Stimulated activated CD8-positive, alpha-beta memory T cell treated with anti-CD3 and anti-CD28 coated beads, Interleukin-4, amount 100 ng/mL, for 48 hours (primary cell): Measurements from ENCODE around the gene UNC13A.
A peak's percentile ranks its signal among the peaks of the same experiment; 100 is the strongest.

Experiments
- DNase-seq: peaks from one replicate; pipeline ENCODE4 v3.0.0-alpha.2; 2020

UNC13A gene

DNA sequence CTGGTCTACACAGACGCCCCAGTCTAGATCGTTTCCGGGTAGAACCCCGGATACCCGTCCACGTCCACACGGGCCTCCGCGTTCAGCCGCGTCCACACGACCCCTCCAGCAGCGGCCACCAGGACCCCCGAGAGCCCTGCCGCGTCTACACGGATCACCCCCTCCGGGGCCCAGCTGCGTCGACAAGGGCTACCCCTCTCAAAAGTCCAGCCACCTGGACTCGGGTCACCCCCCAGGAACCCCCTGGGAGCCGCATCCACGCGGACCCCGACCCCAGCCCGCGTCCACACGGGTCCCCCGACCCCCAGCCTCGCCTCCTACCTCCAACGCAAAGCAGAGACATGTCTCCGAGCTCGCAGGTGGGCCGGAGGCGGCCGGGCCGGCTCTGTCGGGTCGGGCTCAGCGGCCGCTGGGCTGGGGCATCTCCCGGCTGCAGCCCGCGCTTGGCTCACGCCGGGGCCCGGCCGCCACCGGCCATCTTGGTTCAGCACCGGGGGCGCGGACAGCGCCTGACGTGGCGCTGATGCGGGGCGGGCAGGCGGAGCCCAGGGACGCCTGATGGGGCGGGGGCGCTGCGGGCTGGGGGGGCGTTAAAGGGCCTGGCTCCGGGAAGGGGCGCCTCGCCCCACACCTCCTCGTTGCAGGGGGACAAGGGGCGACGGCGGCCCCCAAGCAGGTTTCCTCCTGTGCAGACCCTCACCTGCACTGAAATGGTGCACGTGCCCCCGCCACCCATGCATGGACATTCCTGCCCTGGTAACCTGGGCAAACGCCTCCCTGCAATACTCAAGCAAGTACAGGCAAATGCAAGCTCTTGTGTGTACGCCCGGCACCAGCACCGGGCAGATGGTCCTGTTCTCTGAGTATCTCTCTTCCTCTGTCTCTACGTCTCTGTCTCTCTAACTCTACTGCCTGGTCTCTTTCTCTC, at the start of gene UNC13A:
Gene UNC13A (minus strand): TSS at position 498 of the 928 bp plus-strand sequence. CDS start 155 bp downstream, at position 343.
- peak; percentile 71 for DNase-seq

DNA sequence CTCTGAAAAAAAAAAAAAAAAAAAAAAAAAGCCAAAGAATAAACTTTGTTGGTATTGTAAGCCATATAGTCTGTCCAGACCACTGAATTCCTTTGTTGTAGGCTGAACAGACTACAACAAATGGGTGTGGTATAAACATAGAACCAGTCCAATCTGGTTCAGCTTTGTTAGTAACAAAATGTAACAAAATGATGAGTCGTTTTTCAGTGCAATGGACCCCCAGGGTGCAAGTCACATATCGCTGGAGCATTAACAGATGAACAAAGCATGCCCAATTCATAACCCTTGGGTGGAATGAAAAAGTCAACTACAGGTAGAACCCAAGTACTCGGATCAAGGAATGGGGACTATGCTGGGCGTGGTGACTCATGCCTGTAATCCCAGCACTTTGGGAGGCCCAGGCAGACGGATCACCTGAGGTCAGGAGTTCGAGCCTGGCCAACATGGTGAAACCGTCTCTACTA, 49.6 kb upstream of the UNC13A start:
- no peak for DNase-seq

GRCh38 chr19:17735410-17735809, 47.3 kb upstream of the UNC13A start:
- no peak for DNase-seq

DNA sequence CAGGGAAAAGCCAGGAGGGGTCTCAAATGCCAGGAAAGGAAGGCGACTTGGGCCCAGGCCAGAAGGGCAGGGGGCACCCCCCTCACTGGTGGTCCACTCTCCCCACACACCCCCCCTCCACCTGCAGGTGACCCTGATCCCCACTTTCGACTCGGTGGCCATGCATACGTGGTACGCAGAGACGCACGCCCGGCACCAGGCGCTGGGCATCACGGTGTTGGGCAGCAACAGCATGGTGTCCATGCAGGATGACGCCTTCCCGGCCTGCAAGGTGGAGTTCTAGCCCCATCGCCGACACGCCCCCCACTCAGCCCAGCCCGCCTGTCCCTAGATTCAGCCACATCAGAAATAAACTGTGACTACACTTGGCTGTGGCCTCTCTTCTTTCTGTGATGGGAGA, 46.0 kb upstream of the UNC13A start:
- DNase-seq = no peak

DNA sequence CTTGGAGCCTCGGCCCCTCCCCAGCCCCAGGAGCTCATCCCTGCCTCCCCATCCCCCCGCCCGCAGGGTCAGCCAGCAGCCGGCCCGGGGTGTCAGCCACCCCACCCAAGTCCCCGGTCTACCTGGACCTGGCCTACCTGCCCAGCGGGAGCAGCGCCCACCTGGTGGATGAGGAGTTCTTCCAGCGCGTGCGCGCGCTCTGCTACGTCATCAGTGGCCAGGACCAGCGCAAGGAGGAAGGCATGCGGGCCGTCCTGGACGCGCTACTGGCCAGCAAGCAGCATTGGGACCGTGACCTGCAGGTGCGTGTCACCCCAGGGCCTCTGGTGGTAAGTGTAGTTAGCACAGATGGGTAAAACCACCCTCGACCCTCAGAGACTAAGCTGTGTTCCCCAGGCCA, 45.0 kb upstream of the UNC13A start:
- DNase-seq = no peak

DNA sequence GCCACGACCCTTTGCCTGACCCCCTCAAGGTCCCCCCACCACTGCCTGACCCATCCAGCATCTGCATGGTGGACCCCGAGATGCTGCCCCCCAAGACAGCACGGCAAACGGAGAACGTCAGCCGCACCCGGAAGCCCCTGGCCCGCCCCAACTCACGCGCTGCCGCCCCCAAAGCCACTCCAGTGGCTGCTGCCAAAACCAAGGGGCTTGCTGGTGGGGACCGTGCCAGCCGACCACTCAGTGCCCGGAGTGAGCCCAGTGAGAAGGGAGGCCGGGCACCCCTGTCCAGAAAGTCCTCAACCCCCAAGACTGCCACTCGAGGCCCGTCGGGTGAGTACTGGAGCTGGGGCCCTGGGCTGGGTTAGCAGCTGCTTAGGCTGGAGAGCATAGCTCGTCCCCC, 39.7 kb upstream of the UNC13A start:
- no peak for DNase-seq

GRCh38 chr19:17726964-17727773, 39.0 kb upstream of the UNC13A start:
- DNase-seq = no peak

- DNase-seq = no peak
These were observed 38.1 kb upstream of the UNC13A start for GRCh38 chr19:17726136-17726741.

- peak; percentile 49 for DNase-seq
These were observed 37.4 kb upstream of the UNC13A start for GRCh38 chr19:17725422-17726078.

DNA sequence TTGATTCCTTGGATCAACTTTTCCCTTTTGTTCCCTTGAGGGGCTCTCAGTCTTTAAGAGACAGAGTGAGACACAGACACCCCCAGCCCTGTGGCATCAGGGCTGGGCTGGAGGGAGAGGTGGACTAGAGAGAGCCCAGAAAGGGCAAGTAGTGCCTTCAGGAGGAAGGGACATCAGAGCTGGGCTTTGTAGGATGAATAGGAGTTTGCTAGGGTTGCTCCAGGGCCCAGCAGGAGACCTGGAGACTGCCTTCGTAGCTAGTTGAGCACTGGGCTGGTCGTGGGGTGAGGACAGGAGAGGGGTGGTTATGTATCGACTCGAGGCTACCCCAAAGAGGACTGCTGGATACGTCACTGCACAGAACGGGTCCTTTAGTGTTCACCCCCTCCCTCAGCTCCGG, 36.5 kb upstream of the UNC13A start:
- DNase-seq = no peak

DNA sequence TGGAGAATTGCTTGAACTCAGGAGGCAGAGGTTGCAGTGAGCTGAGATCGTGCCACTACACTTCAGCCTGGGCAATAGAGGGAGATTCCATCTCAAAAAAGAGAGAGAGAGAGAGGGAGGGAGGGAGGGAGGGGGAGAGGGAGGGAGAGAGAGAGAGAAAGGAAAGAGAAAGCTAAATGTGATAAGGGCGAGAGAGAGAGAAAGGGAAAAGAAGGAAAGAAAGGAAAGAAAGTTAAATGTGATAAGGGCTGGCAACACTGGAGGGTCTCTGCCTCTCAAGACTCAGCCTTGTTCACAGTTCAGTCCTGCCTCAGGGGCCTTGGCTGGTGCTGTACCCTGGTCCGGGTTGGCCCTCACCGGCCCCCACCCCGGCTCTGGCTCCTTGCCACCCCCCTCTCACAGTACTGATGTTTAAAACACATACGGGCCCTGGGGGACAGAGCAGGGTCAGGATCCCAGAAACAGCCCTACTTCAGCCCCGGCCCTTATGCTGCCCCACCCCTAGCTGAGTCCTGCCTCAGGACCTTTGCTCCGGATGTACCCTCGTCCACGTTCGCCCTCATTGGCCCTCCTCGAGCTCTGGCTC, 34.6 kb upstream of the UNC13A start:
- DNase-seq = no peak

DNA sequence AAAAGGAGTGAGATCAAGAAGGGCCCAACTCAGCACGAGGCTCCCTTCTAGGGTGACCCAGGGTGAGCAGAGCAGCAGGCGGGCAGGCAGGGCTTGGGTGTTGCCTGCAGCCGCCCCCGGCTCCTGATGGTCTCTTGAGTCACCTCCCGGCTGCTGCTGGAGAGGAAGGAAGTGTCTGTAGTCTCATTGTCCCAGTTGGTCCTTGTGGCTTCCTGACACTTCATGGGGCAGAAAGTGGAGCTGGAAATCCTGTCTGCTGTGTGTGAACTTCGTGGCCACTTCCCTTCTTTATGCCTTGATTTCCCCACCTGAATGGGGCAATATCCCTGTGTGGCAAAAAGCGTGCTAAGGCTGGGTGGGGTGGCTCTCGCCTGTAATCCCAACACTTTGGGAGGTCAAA, 33.7 kb upstream of the UNC13A start:
- DNase-seq = no peak

DNA sequence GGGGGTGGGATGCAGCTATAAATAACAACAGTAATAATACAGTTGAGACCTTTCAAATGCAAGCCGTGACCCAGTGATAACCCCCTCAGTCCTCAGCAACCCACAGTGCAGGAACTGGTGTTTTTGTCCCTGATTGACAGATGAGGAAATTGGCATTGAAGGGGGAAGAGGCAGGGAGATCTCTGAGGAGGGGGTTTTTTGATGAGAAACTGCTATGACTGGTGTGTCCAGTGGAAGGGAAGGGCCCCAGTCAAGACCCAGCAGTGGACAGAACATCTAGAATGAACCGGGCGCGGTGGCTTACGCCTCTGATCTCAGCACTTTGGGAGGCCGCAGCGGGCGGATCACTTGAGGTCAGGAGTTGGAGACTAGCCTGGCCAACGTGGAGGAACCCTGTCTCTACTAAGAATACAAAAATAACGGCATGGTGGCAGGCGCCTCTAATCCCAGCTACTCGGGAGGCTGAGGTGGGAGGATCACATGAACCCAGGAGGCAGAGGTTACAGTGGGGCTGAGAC, 33.0 kb upstream of the UNC13A start:
- DNase-seq = no peak

GRCh38 chr19:17720440-17720839, 32.3 kb upstream of the UNC13A start:
- no peak for DNase-seq

GRCh38 chr19:17719730-17720400, 31.7 kb upstream of the UNC13A start:
- DNase-seq = peak; percentile 55

DNA sequence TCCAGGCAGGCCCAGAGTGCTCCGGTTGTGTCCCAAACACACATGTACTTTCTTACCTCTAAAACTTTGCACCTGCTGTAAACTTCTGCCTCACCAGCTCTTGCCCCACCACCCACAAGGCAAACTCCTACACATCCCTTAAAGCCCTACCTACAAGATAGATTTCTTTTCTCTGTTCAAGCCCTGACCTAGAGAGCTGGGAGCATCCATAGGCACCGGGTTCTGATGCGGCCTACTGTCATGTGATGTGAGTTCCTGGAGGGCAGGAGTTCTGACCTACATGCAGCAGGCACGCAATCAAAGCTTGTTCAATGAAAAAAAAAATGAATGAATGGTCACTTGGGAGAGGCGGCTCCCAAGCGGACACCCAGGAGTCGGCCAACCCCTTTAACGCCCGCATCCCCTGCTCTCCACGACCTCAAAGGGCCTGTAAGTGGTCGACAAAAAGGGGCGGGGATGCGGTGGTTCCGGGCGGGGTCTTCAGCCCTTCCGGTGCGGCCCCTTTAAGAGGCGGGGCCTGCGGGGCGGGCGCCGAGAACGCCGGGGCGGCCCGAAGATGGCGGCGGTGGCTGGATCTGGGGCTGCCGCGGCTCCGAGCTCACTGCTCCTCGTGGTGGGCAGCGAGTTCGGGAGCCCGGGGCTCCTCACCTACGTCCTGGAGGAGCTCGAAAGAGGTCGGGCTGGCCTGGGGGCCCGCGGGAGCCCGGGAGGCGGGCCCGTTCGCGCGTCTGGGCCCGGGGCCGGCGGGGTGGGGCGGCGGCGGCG, 31.0 kb upstream of the UNC13A start, which contains the start of gene MAP1S:
Gene MAP1S (plus strand): TSS at position 534 of the 765 bp plus-strand sequence. CDS start 23 bp downstream, at position 557.
- peak; percentile 82 for DNase-seq

GRCh38 chr19:17718550-17718946, 30.4 kb upstream of the UNC13A start:
- DNase-seq = no peak

DNA sequence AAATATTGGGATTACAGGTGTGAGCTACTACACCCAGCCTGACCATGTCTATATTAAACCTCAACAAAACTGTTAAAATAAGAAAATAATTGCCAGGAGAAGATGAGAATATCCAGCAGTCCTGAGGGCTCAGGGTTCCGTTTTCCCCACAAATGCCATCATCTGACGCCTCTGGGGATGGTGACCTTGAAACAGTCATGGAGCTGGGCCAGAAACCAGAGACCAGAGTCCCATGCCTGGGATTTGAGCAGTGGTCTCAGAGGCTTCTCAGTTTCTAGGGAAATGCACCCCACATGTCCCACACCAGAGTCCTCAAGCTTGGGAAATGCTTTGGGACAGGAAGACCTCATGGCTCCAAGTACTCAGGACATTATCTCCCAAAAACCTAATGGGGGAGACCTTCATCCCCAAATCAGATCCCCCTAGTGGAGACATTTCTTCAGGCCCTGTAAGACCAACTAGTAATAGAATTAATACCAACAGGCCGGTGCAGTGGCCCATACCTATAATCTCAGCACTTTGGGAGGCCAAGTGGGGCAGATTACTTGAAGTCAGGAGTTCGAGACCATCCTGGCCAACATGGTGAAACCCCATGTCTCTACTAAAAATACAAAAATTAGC, 28.3 kb upstream of the UNC13A start:
- DNase-seq = no peak

DNA sequence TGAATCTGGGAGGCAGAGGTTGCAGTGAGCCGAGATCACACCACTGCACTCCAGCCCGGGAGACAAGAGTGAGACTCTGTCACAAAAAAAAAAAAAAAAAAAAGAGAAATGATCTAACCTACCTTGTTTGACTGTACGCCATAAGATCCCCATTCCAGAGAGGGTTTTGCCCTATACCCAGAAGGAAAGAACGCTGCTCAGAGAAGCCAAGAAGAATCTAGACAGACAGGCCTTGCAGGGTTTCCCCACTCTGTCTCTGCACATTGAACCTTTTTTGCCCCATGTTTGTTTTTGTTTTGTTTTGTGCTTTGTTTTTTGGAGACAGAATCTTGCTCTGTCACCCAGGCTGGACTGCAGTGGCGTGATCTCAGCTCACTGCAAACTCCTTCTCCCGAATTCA, 23.7 kb upstream of the UNC13A start:
- DNase-seq = no peak

DNA sequence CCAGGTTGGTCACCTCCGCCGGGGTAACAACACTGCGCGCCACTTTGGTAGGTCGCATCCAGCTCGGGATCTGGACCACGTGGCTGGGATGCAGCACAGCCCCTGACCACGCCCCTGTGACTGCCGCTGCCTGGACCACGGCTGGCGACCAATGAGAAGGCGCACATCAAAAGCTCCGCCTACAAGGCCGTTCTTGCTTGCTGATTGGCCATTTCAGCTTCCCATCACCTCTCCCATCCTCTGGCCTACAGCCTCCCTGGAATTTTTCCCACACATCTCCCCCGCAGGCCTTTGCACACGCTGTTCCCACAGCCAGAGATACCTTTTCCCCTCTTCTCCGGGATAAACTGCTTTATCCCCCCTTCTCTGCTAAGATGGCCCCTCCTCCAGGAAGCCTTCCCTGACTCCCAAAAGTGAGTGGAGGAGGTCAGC, 18.6 kb upstream of the UNC13A start:
- no peak for DNase-seq
